PC-9 (cell line): Measurements from ENCODE around the gene DSCAM. TPM values are rescaled to one million over a fixed set of nuclear protein-coding genes. Genes with fewer than 3 reads are reported as not detected.

Experiments used
- BruUV-seq: library from RNA; stranded (reverse); fragments of 400-500 nt; replicated peaks from 2 replicates; lab custom pipeline; 2021; lab: Mats Ljungman, UMichigan
- CTCF ChIA-PET: fragments of 300-600 bp; sonication (Branson Sonifier 250); formaldehyde crosslinking; loops from one replicate; lab custom pipeline; 2022; ENCODE audit warnings: antibody characterized with exemption; lab: Charles Lee
- POLR2A ChIA-PET: fragments of 300-600 bp; sonication (Branson Sonifier 250); formaldehyde crosslinking; loops from one replicate; lab custom pipeline; 2022; ENCODE audit warnings: antibody characterized with exemption; ENCODE audit not compliant: unreplicated experiment; lab: Charles Lee
- DNase-seq, 2 experiments: peaks; one replicate each; pipeline versions ENCODE4 v3.0.0 to v3.0.0-alpha.2; 2015 to 2022; ENCODE audit warnings: mixed read lengths in 1 of 2
- H2AFZ ChIP-seq: fragments of 200-600 bp; sonication (generic); 2 replicates; pipeline ENCODE4 v1.8.1; 2017; ENCODE audit warnings: antibody characterized with exemption
- H3F3A ChIP-seq: fragments of 200-600 bp; sonication (generic); 2 replicates; pipeline ENCODE4 v1.8.1; 2017; ENCODE audit warnings: antibody characterized with exemption, mild to moderate bottlenecking, low read depth; ENCODE audit not compliant: insufficient read depth
- H3K27ac ChIP-seq: fragments of 200-600 bp; sonication (generic); 2 replicates; pipeline ENCODE4 v1.6.1; 2016; ENCODE audit warnings: mixed run types
- H3K27me3 ChIP-seq: fragments of 200-600 bp; sonication (generic); 2 replicates; pipeline ENCODE4 v1.6.1; 2016; ENCODE audit warnings: low read depth, mixed run types; ENCODE audit not compliant: insufficient read depth
- H3K36me3 ChIP-seq: fragments of 200-600 bp; sonication (generic); 2 replicates; pipeline ENCODE4 v1.6.1; 2016; ENCODE audit warnings: low read depth, mixed run types
- H3K4me1 ChIP-seq: fragments of 200-600 bp; sonication (generic); replicated peaks from 2 replicates; pipeline ENCODE4 v1.6.1; 2016; ENCODE audit warnings: mixed run types; ENCODE audit not compliant: insufficient read depth
- H3K4me2 ChIP-seq: fragments of 200-600 bp; sonication (generic); 2 replicates; pipeline ENCODE4 v1.6.1; 2017; ENCODE audit warnings: mixed run types
- H3K4me3 ChIP-seq: fragments of 200-600 bp; sonication (generic); 2 replicates; pipeline ENCODE4 v1.6.1; 2016; ENCODE audit warnings: mixed run types
- H3K79me2 ChIP-seq: fragments of 200-600 bp; sonication (generic); 2 replicates; pipeline ENCODE4 v1.6.1; 2017; ENCODE audit warnings: low read depth, mixed run types
- H3K9me2 ChIP-seq: fragments of 200-600 bp; sonication (generic); 2 replicates; pipeline ENCODE4 v1.8.1; 2017; ENCODE audit warnings: mild to moderate bottlenecking; ENCODE audit not compliant: insufficient read depth
- H3K9me3 ChIP-seq: fragments of 200-600 bp; sonication (generic); 2 replicates; pipeline ENCODE4 v1.8.1; 2016; ENCODE audit warnings: low read depth; ENCODE audit not compliant: insufficient read depth
- H4K20me1 ChIP-seq: fragments of 200-600 bp; sonication (generic); 2 replicates; pipeline ENCODE4 v1.8.1; 2017; ENCODE audit not compliant: insufficient read depth
- EZH2 ChIP-seq: fragments of 200-600 bp; sonication (generic); IDR thresholded peaks from 2 replicates; pipeline ENCODE4 v1.8.0; 2017; ENCODE audit warnings: antibody characterized with exemption, low read depth
- intact Hi-C: fragments of 100-400 bp; cut with micrococcal nuclease; formaldehyde crosslinking; loops from one replicate; pipeline ENCODE4 v1.10.0; 2022; ENCODE audit not compliant: unreplicated experiment
- total RNA-seq: library from RNA; stranded (reverse); gene quantifications from 2 replicates; pipeline ENCODE4 v1.2.3, GENCODE V29; 2021
- TF ChIP-seq, protein P1 (sequence below): fragments of 200-600 bp; sonication (generic); conservative IDR thresholded peaks from 2 replicates; pipeline ENCODE4 v1.6.1; 2017; ENCODE audit warnings: mixed run types, antibody characterized with exemption, mild to moderate bottlenecking, moderate library complexity

Gene DSCAM
- total RNA-seq, 1 experiment from 2014 or later: not detected

DNA sequence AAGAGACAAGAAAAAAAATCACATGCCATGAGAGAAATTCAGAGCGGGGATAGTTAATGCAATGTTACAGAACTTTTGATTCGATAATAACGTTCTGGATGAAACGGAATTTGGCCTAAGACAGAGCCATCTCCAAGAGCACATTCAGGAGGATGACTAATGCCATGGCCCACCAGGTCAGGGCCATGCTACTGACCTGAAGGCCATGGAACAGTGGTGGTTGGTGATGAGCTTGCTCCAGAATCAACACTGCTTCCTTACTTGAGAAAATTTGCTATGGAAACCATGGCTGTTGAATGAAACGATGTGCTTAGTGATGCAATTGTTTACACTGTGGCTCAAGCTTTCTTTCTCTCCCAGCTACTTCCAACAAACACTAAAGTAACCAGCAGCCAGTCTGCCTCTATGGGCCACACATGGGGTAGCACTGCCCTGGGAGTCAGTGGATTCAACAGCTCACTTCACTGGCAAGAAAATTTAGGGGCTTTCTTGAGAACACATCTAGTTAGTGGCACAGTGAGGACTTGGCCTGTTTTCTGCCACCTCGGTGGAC lies 680.6 kb downstream of the DSCAM start:
- Histone ChIP-seq H3K4me2 (no peak overlapping the region), H3K9me3 (no peaks in the 10 kb centered on the region), H3F3A (no peaks in the 10 kb centered on the region), H4K20me1 (no peaks in the 10 kb centered on the region), H2AFZ (no peak overlapping the region), H3K4me3 (no peak overlapping the region), H3K27ac (no peak overlapping the region), H3K4me1 (no peaks in the 10 kb centered on the region), H3K27me3 (peaks cover 15% of the 10 kb centered on the region; the same call in 1 of the 2 replicates), H3K9me2 (no peaks in the 10 kb centered on the region), H3K79me2 (no peaks in the 10 kb centered on the region), H3K36me3 (no peaks in the 10 kb centered on the region)
- no peak for DNase-seq
- no TSS peak for BruUV-seq
- ChIA-PET CTCF (no interaction called here), POLR2A (no interaction called here)
- intact Hi-C loops: no loop called here
- TF ChIP-seq, protein P1, sequence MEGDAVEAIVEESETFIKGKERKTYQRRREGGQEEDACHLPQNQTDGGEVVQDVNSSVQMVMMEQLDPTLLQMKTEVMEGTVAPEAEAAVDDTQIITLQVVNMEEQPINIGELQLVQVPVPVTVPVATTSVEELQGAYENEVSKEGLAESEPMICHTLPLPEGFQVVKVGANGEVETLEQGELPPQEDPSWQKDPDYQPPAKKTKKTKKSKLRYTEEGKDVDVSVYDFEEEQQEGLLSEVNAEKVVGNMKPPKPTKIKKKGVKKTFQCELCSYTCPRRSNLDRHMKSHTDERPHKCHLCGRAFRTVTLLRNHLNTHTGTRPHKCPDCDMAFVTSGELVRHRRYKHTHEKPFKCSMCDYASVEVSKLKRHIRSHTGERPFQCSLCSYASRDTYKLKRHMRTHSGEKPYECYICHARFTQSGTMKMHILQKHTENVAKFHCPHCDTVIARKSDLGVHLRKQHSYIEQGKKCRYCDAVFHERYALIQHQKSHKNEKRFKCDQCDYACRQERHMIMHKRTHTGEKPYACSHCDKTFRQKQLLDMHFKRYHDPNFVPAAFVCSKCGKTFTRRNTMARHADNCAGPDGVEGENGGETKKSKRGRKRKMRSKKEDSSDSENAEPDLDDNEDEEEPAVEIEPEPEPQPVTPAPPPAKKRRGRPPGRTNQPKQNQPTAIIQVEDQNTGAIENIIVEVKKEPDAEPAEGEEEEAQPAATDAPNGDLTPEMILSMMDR: no peak
- TF ChIP-seq EZH2: no peak

DNA sequence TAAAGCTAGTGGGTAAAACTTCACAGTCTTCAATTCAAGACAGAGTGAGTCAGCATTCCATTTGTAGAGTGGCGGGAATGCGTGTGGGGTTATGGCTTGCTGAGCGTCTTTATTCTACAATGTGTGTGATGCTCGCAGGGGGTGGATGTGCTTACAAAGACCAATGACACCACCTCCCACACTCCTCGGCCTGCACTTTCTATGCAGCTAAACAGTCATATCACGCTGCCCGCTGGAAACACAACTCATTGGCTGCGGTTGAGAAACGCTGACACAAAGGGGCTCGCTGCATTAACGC lies 681.2 kb downstream of the DSCAM start:
- POLR2A ChIA-PET: no interaction called here
- no peak overlapping the region for H3K4me2 ChIP-seq
- BruUV-seq: no TSS peak

DNA sequence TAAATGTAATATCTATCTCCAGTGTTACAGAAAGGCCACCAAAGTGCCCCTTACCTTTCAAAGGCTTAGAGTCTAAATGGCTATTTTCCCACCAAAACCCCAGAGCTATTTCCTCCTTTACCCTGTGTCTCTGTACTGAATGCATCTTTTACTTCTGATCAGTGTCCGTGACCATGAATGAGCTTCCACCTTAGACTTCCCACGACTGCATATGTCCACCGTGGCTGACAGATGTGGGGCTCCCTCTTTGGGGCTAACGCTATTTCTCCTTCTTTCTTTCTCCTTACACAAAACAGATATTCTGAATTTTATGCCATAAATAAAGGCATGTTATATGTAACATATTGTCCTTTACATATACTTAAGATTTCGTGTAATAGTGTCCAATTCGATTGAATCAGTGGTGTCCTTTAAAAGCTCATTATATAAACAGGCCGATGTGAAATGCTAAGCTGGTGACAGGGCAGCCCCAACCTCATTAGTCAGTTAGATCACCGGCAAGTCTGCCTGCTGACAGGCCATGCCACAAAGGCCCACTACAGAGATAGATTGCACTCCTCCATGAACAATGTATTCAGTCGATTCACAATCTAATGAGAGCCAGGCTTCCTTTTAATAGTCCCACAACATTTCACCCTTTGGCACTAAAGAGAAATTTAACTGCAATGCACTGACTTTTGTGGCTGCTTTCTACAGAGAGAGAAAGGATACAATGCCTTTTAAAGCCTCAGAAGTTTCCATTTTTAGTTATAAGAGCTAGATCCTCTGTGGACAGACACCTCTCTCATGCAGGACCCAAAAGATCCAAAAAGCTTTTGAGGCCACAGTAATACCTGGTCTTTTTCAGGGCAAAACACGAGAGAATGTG lies 681.8 kb downstream of the DSCAM start:
- Histone ChIP-seq H3K4me2 (no peak overlapping the region), H3K4me3 (no peak overlapping the region), H3K4me1 (no peaks in the 10 kb centered on the region), H4K20me1 (no peaks in the 10 kb centered on the region), H3K9me2 (no peaks in the 10 kb centered on the region), H3F3A (no peaks in the 10 kb centered on the region), H3K27me3 (peaks cover 12% of the 10 kb centered on the region; the same call in 1 of the 2 replicates), H3K9me3 (no peaks in the 10 kb centered on the region), H2AFZ (no peak overlapping the region), H3K27ac (no peak overlapping the region), H3K79me2 (no peaks in the 10 kb centered on the region), H3K36me3 (no peaks in the 10 kb centered on the region)
- intact Hi-C loops: no loop called here
- DNase-seq: no peak
- no TSS peak for BruUV-seq
- POLR2A ChIA-PET: no interaction called here
- CTCF ChIA-PET: no interaction called here
- TF ChIP-seq, protein P1: no peak
- no peak for TF ChIP-seq EZH2

More for the DNA sequence above, 681.2 kb downstream of the DSCAM start:
- H3K4me1 ChIP-seq: no peaks in the 10 kb centered on the region
- peaks cover 15% of the 10 kb centered on the region; the same call in 1 of the 2 replicates for H3K27me3 ChIP-seq
- CTCF ChIA-PET: no interaction called here
- H3F3A ChIP-seq: no peaks in the 10 kb centered on the region
- DNase-seq: no peak
- intact Hi-C loops: no loop called here
- no peak for TF ChIP-seq EZH2
- TF ChIP-seq, protein P1: no peak
- H4K20me1 ChIP-seq: no peaks in the 10 kb centered on the region
- no peaks in the 10 kb centered on the region for H3K79me2 ChIP-seq
- no peaks in the 10 kb centered on the region for H3K9me3 ChIP-seq
- H3K9me2 ChIP-seq: no peaks in the 10 kb centered on the region
- no peaks in the 10 kb centered on the region for H3K36me3 ChIP-seq
- no peak overlapping the region for H3K4me3 ChIP-seq
- no peak overlapping the region for H2AFZ ChIP-seq
- H3K27ac ChIP-seq: no peak overlapping the region
